ENCODE results near the gene PLEKHA5. TPM values are rescaled to one million over a fixed set of nuclear protein-coding genes. Genes with fewer than 3 reads are reported as not detected.

Gene PLEKHA5
- polyA plus RNA-seq, 1 of the 3 experiments (the other 2 are of a cell fraction), result 7.1 TPM

DNA sequence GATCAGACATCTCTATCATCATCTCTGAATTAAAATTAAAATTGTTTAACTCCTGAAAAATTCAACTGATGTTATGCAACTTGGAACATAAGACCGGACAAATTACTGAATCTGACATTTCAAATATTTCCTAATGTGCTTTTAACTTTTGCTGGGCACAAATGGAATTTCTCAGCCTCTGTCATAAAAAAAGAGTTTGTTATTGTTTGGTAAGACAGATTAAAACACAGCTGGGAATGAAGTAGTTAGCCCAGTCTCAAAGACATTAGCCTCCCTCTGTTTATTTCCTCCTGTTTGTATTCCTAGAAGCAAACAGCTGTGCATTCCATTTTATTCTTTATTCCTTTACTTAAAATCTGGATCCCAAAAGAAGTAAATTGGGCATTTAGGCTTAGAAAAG, 29.4 kb downstream of the PLEKHA5 start (continued):
- TF ChIP-seq CHD2 (IDR thresholded peaks at IDR 0.05; ENCODE audit: low read length, partially characterized antibody) (no peak), FOSL2 (IDR thresholded peaks at IDR 0.05; ENCODE audit: borderline replicate concordance, low read depth) (no peak), POLR2AphosphoS5 (IDR thresholded peaks at IDR 0.05; ENCODE audit: low read depth, low read length) (no peak), RXRA (IDR thresholded peaks at IDR 0.05; ENCODE audit: borderline replicate concordance, low read depth) (no peak), MEF2A (IDR thresholded peaks at IDR 0.05; ENCODE audit: borderline replicate concordance, low read depth) (no peak), GABPA (IDR thresholded peaks at IDR 0.05; ENCODE audit: low read depth) (no peak), FOXM1 (IDR thresholded peaks at IDR 0.05; ENCODE audit: low read depth) (no peak)
- TF ChIP-seq, protein P1, sequence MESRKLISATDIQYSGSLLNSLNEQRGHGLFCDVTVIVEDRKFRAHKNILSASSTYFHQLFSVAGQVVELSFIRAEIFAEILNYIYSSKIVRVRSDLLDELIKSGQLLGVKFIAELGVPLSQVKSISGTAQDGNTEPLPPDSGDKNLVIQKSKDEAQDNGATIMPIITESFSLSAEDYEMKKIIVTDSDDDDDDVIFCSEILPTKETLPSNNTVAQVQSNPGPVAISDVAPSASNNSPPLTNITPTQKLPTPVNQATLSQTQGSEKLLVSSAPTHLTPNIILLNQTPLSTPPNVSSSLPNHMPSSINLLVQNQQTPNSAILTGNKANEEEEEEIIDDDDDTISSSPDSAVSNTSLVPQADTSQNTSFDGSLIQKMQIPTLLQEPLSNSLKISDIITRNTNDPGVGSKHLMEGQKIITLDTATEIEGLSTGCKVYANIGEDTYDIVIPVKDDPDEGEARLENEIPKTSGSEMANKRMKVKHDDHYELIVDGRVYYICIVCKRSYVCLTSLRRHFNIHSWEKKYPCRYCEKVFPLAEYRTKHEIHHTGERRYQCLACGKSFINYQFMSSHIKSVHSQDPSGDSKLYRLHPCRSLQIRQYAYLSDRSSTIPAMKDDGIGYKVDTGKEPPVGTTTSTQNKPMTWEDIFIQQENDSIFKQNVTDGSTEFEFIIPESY (IDR thresholded peaks at IDR 0.05; ENCODE audit: borderline replicate concordance, low read depth), result no peak
- TF ChIP-seq, protein P2, sequence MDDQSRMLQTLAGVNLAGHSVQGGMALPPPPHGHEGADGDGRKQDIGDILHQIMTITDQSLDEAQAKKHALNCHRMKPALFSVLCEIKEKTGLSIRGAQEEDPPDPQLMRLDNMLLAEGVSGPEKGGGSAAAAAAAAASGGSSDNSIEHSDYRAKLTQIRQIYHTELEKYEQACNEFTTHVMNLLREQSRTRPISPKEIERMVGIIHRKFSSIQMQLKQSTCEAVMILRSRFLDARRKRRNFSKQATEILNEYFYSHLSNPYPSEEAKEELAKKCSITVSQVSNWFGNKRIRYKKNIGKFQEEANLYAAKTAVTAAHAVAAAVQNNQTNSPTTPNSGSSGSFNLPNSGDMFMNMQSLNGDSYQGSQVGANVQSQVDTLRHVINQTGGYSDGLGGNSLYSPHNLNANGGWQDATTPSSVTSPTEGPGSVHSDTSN (IDR thresholded peaks at IDR 0.05), result no peak

DNA sequence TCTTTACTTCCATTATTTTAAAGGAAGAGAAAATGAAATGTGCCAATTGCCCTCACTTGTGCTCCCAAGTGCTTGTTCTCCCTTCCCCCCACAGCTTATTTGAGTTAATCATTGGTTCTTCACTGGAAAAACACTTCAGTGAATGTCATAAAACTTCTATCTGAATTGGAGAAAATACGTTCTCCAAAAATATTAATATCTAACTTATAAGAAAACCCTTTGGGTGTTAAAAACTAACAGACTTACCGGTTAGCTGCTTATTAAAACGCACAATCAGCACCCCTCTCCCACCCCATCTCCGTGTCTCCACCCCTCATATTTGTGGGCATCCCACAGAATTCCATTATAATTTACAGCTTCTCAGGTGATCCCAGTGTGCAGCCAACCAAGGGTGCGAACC, 31.7 kb downstream of the PLEKHA5 start:
- no peak overlapping the region for H3K4me3 ChIP-seq (ENCODE audit: low read depth in 2 of 2, low read length in 1 of 2)
- no peaks in the 10 kb centered on the region for H3K27me3 ChIP-seq (ENCODE audit: insufficient read depth)
- H3K27ac ChIP-seq (ENCODE audit: low read depth in 2 of 2, low read length in 1 of 2), result no peak overlapping the region
- no peak overlapping the region for H3K4me2 ChIP-seq
- DNase-seq, result no peak
- WGBS (ENCODE audit: low lambda C conversion rate), result 93% methylated on average over 5 of the region's 5 CpGs
- no peak overlapping the region for H2AFZ ChIP-seq (ENCODE audit: low read depth)
- no peaks in the 10 kb centered on the region for H3K9me2 ChIP-seq
- POLR2A ChIA-PET, result no interaction called here
- CTCF ChIA-PET, result interaction anchor here (1.3 kb wide), 1 partner anchor 25 kb away, joined by 4 read pairs; no protein-coding TSS in a partner anchor
- no peaks in the 10 kb centered on the region for H4K20me1 ChIP-seq (ENCODE audit: insufficient read depth)
- H3K79me2 ChIP-seq (ENCODE audit: insufficient read depth), result peaks cover 8% of the 10 kb centered on the region; the same call in 1 of the 2 replicates
- no peaks in the 10 kb centered on the region for H3F3A ChIP-seq (replicated peaks; ENCODE audit: insufficient read depth)
- no peaks in the 10 kb centered on the region for H3K36me3 ChIP-seq (replicated peaks in 1 of 2; ENCODE audit: control insufficient read depth in 1 of 2, insufficient read depth in 2 of 2, low read length in 1 of 2)
- no peak overlapping the region for H3K9ac ChIP-seq
- no peaks in the 10 kb centered on the region for H3K9me3 ChIP-seq
- no peaks in the 10 kb centered on the region for H3K4me1 ChIP-seq (ENCODE audit: control insufficient read depth in 1 of 2, insufficient read depth in 2 of 2, low read depth in 1 of 2, low read length in 1 of 2)
- TF ChIP-seq MXI1 (IDR thresholded peaks at IDR 0.05; ENCODE audit: low read depth, low read length), result no peak
- TF ChIP-seq, protein P3, sequence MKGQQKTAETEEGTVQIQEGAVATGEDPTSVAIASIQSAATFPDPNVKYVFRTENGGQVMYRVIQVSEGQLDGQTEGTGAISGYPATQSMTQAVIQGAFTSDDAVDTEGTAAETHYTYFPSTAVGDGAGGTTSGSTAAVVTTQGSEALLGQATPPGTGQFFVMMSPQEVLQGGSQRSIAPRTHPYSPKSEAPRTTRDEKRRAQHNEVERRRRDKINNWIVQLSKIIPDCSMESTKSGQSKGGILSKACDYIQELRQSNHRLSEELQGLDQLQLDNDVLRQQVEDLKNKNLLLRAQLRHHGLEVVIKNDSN (IDR thresholded peaks at IDR 0.05; ENCODE audit: borderline replicate concordance, low read depth), result no peak
- TF ChIP-seq SIN3A (IDR thresholded peaks at IDR 0.05; ENCODE audit: borderline replicate concordance, low read depth, low read length), result no peak
- no peak for TF ChIP-seq POLR2AphosphoS5 (IDR thresholded peaks at IDR 0.05; ENCODE audit: low read depth, low read length)
- TF ChIP-seq EP300 (IDR thresholded peaks at IDR 0.05; ENCODE audit: borderline replicate concordance in 1 of 2, low read depth in 1 of 2, low read length in 1 of 2), result no peak
- TF ChIP-seq RCOR1 (IDR thresholded peaks at IDR 0.05; ENCODE audit: low read length), result no peak
- TF ChIP-seq NFIC (IDR thresholded peaks at IDR 0.05; ENCODE audit: borderline replicate concordance), result no peak
- TF ChIP-seq, protein P4, sequence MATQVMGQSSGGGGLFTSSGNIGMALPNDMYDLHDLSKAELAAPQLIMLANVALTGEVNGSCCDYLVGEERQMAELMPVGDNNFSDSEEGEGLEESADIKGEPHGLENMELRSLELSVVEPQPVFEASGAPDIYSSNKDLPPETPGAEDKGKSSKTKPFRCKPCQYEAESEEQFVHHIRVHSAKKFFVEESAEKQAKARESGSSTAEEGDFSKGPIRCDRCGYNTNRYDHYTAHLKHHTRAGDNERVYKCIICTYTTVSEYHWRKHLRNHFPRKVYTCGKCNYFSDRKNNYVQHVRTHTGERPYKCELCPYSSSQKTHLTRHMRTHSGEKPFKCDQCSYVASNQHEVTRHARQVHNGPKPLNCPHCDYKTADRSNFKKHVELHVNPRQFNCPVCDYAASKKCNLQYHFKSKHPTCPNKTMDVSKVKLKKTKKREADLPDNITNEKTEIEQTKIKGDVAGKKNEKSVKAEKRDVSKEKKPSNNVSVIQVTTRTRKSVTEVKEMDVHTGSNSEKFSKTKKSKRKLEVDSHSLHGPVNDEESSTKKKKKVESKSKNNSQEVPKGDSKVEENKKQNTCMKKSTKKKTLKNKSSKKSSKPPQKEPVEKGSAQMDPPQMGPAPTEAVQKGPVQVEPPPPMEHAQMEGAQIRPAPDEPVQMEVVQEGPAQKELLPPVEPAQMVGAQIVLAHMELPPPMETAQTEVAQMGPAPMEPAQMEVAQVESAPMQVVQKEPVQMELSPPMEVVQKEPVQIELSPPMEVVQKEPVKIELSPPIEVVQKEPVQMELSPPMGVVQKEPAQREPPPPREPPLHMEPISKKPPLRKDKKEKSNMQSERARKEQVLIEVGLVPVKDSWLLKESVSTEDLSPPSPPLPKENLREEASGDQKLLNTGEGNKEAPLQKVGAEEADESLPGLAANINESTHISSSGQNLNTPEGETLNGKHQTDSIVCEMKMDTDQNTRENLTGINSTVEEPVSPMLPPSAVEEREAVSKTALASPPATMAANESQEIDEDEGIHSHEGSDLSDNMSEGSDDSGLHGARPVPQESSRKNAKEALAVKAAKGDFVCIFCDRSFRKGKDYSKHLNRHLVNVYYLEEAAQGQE (IDR thresholded peaks at IDR 0.05; ENCODE audit: low read depth, low read length), result no peak
- TF ChIP-seq, protein P2 (IDR thresholded peaks at IDR 0.05), result no peak
- TF ChIP-seq FOXJ3 (CRISPR knock-in tag; IDR thresholded peaks at IDR 0.05), result no peak
- TF ChIP-seq, protein P1 (IDR thresholded peaks at IDR 0.05; ENCODE audit: borderline replicate concordance, low read depth), result no peak
- no peak for TF ChIP-seq GATA2 (CRISPR knock-in tag; IDR thresholded peaks at IDR 0.05)
